Transverse colon (tissue), 4 donors: Measurements from ENCODE around the gene ZNF12.

Source experiments
- EP300 ChIP-seq: sonication (generic); formaldehyde crosslinking; IDR thresholded peaks from one replicate; pipeline ENCODE4 v1.6.1; 2017; ENCODE audit warnings: antibody characterized with exemption, low read depth
- POLR2A ChIP-seq: fragments of 450-650 bp; IDR thresholded peaks from one replicate; pipeline ENCODE4 v1.6.1; 2016; ENCODE audit warnings: antibody characterized with exemption, mild to moderate bottlenecking, moderate library complexity
- POLR2AphosphoS5 ChIP-seq, 3 donors: sonication (generic); formaldehyde crosslinking; IDR thresholded peaks; one replicate each; pipeline ENCODE4 v1.6.1; 2016; ENCODE audit warnings: antibody characterized with exemption in 3 of 3
- TF ChIP-seq, protein P1 (sequence below), 5 experiments: fragments of 200-600 bp in 3 of 5; fragments of 450-650 bp in 2 of 5; sonication (generic) in 3 of 5; IDR thresholded peaks; 1 replicate in 2 of 5; 2 replicates in 3 of 5; pipeline ENCODE4 v1.5.1; 2016 to 2017; ENCODE audit warnings: antibody characterized with exemption in 5 of 5, inconsistent platforms in 3 of 5, mild to moderate bottlenecking in 2 of 5, moderate library complexity in 1 of 5

DNA sequence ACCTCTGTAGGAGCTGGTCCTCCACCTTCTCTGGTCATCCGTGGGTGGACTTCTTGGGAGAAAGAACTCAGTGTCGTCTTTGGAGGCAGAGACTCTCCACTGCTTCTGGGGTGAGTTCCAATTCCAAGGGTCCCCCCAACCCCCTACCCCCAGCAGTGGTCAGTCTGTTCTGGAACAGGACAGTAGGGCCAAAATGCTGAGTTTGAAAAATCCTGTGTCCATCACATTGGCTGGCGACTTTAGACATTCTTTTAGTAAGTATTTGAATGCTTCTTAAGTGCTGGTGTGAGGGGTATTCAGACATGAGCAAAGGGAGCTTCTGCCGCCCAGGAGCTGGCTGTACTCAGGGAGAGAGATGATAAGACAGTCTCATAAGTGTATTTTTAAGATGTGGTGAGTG, 67.7 kb downstream of the ZNF12 start:
- TF ChIP-seq, protein P1, sequence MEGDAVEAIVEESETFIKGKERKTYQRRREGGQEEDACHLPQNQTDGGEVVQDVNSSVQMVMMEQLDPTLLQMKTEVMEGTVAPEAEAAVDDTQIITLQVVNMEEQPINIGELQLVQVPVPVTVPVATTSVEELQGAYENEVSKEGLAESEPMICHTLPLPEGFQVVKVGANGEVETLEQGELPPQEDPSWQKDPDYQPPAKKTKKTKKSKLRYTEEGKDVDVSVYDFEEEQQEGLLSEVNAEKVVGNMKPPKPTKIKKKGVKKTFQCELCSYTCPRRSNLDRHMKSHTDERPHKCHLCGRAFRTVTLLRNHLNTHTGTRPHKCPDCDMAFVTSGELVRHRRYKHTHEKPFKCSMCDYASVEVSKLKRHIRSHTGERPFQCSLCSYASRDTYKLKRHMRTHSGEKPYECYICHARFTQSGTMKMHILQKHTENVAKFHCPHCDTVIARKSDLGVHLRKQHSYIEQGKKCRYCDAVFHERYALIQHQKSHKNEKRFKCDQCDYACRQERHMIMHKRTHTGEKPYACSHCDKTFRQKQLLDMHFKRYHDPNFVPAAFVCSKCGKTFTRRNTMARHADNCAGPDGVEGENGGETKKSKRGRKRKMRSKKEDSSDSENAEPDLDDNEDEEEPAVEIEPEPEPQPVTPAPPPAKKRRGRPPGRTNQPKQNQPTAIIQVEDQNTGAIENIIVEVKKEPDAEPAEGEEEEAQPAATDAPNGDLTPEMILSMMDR (IDR thresholded peaks at IDR 0.05) = no peak
- TF ChIP-seq POLR2A = no peak
- no peak for TF ChIP-seq POLR2AphosphoS5 (IDR thresholded peaks at IDR 0.05)
- TF ChIP-seq EP300 = no peak
